ENCODE measurements around the gene CRLF2. TPM values are rescaled to one million over a fixed set of nuclear protein-coding genes. Genes with fewer than 3 reads are reported as not detected.
"Not testable (repeated sequence)": the region's sequence is repeated elsewhere in the genome, so short reads cannot be mapped to it uniquely, and the experiment has no call there.

Gene CRLF2, protein sequence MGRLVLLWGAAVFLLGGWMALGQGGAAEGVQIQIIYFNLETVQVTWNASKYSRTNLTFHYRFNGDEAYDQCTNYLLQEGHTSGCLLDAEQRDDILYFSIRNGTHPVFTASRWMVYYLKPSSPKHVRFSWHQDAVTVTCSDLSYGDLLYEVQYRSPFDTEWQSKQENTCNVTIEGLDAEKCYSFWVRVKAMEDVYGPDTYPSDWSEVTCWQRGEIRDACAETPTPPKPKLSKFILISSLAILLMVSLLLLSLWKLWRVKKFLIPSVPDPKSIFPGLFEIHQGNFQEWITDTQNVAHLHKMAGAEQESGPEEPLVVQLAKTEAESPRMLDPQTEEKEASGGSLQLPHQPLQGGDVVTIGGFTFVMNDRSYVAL
- under 1 TPM in 2 of 6 experiments, not detected in 4; 0.15 to 0.16 TPM for total RNA-seq (2021; fragmentation: NEBNext Ultra II Directional; extraction: Animal tissue kit (Norgen Biotek cat#: 25700))
- long read RNA-seq, result 0 reads

DNA sequence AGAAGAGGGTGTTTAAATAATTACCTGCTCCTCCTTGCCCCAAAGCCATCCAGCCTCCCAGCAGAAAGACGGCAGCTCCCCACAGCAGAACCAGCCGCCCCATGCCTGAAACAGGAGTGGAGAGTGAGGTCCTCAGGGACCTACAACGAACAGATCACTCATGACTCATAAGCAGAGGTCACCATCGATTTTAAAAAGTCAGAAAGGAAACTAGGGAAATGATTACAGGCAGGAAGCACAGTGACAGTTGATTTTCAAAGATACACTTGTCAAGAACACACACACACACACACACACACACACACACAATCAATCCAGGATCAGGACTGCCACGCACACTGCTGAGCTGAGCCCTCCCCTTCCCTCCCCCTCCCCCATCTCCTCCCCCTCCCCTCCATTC lies at the start of gene CRLF2:
Gene CRLF2 (minus strand): TSS at position 118 of the 400 bp plus-strand sequence. CDS start 15 bp downstream, at position 103.
- Mint-ChIP-seq H3K4me1 (ENCODE audit: low read depth) (peaks cover 26% of the 10 kb centered on the region), H3K36me3 (ENCODE audit: low read depth) (no peaks in the 10 kb centered on the region), H3K9me3 (peaks cover 5% of the 10 kb centered on the region), H3K4me3 (peak within 1 kb of the TSS; percentile 64), H3K27ac (peak within 1 kb of the TSS; percentile 31; the same call in 1 of the 2 replicates), H3K27me3 (ENCODE audit: insufficient read depth) (peaks cover 6% of the 10 kb centered on the region)
- TF ChIP-seq, protein P1, sequence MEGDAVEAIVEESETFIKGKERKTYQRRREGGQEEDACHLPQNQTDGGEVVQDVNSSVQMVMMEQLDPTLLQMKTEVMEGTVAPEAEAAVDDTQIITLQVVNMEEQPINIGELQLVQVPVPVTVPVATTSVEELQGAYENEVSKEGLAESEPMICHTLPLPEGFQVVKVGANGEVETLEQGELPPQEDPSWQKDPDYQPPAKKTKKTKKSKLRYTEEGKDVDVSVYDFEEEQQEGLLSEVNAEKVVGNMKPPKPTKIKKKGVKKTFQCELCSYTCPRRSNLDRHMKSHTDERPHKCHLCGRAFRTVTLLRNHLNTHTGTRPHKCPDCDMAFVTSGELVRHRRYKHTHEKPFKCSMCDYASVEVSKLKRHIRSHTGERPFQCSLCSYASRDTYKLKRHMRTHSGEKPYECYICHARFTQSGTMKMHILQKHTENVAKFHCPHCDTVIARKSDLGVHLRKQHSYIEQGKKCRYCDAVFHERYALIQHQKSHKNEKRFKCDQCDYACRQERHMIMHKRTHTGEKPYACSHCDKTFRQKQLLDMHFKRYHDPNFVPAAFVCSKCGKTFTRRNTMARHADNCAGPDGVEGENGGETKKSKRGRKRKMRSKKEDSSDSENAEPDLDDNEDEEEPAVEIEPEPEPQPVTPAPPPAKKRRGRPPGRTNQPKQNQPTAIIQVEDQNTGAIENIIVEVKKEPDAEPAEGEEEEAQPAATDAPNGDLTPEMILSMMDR (IDR thresholded peaks at IDR 0.05), result no peak
- peak; percentile 46 for DNase-seq

DNA sequence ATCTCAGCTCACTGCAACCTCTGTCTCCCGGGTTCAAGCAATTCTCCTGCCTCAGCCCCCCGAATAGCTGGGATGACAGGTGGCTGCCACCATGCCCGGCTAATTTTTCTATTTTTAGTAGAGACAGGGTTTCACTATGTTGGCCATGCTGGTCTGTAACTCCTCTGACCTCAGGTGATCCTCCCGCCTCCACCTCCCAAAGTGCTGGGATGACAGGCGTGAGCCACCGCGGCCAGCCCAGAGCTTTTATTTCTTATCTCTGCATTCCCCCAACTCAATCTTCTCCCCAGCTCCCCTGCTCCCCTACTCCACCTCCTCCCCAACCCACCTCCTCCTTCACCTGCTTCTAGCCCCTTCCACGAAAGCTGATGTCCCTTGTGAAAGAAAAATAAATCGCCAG lies 49.3 kb upstream of the CRLF2 start:
- DNase-seq; H3K4me1 Mint-ChIP-seq (ENCODE audit: low read depth); H3K9me3 Mint-ChIP-seq; H3K27ac Mint-ChIP-seq; H3K4me3 Mint-ChIP-seq; H3K36me3 Mint-ChIP-seq (ENCODE audit: low read depth): not testable (repeated sequence)
- H3K27me3 Mint-ChIP-seq (ENCODE audit: insufficient read depth), result peaks cover 15% of the 10 kb centered on the region

DNA sequence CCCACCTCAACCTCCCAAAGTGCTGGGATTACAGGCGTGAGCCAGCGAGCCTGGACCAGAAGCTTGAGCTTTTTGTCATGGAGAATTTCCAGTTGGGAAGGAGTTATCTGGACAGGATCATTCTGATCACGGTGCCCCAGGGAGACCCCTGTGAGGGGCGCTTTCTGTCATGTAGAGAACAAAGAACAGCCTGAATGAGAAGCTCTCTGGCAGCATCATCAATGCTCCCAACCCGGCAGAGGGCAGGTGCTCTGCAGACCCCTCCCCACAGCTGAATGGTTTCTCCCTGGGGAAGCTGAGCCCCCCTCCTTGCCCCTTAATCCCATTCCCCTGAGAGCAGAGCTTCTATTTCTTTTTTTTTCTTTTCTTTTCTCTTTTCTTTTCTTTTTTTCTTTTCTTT lies 48.8 kb upstream of the CRLF2 start:
- H3K27ac Mint-ChIP-seq, result no peak overlapping the region

DNA sequence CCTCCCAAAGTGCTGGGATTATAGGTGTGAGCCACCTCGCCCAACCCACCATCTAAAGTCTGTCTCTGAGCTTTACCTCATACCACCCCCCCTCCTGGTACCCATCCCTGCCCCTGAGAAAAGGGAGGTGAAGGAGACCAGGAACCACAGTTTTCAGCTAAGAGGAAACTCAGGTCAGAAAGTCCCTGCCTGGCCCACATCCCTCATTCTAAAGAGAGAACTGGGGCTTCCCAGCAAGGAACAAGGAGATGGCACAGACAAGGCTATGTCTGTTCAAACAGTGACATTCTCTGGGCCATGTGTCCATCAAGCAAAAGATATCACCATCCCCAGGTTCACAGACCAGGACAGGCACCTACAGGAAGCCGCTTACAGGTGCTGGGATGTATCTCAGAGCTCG lies 40.4 kb upstream of the CRLF2 start:
- no peak overlapping the region for H3K27ac Mint-ChIP-seq
- H3K4me3 Mint-ChIP-seq, result no peak overlapping the region
- H3K9me3 Mint-ChIP-seq, result peaks cover 13% of the 10 kb centered on the region
- H3K36me3 Mint-ChIP-seq (ENCODE audit: low read depth), result no peaks in the 10 kb centered on the region
- peaks cover 4% of the 10 kb centered on the region for H3K27me3 Mint-ChIP-seq (ENCODE audit: insufficient read depth)
- DNase-seq, result no peak
- TF ChIP-seq, protein P1 (IDR thresholded peaks at IDR 0.05), result no peak
- peaks cover 12% of the 10 kb centered on the region for H3K4me1 Mint-ChIP-seq (ENCODE audit: low read depth)

More for the DNA sequence above, 48.8 kb upstream of the CRLF2 start:
- Mint-ChIP-seq H3K4me1 (ENCODE audit: low read depth) (no peaks in the 10 kb centered on the region), H3K27me3 (ENCODE audit: insufficient read depth) (peaks cover 13% of the 10 kb centered on the region), H3K9me3 (no peaks in the 10 kb centered on the region), H3K4me3 (no peak overlapping the region), H3K36me3 (ENCODE audit: low read depth) (no peaks in the 10 kb centered on the region)
- TF ChIP-seq, protein P1 (IDR thresholded peaks at IDR 0.05), result no peak
- DNase-seq, result no peak

DNA sequence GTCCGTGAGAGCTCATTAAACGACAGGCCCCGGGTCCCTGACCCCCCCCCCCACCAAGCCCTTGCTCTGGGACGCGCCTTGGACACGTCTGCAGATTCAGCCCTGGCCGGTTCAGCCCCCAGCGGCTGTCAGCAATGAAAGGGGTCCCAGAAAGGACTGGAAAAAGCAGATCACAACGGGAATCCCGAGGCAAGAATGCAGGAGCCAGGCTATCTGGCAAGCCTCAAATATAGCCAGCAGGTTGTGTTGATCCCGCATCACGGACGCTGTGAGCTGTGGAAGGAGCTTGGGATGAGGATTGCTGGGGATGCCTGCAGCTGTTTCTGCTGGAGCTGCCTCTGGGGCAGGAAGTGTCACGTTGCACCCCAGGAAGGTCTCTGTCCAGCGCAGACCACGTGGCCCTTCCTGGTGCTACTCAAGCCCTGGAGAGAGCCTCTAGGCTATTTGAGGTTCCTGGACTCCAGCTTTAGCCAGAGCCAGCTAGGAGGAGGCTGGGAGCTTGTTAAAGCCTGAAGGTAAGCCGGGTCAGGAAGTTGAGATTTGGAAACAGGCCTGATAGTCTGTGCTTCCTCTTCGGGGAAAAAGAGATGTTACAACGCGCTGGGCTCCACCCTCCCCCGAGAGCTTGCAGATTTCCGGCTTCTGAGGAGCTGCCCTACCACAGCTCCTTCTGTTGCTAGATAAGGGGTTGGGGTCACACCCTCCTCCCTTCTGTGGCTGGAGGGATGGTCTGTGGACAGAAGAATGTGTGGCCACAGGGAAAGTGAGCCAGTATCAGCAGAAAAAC lies 36.8 kb upstream of the CRLF2 start:
- H3K4me3 Mint-ChIP-seq, result peak overlapping the region; percentile 67
- peak; percentile 83 for DNase-seq
- TF ChIP-seq, protein P1 (IDR thresholded peaks at IDR 0.05), result no peak
- no peaks in the 10 kb centered on the region for H3K36me3 Mint-ChIP-seq (ENCODE audit: low read depth)
- H3K27ac Mint-ChIP-seq, result peak overlapping the region; percentile 67
- peaks cover 4% of the 10 kb centered on the region for H3K27me3 Mint-ChIP-seq (ENCODE audit: insufficient read depth)
- peaks cover 12% of the 10 kb centered on the region for H3K4me1 Mint-ChIP-seq (ENCODE audit: low read depth)
- peaks cover 13% of the 10 kb centered on the region for H3K9me3 Mint-ChIP-seq

All from HFFc6 (cell line).